Activated CD4-positive, alpha-beta T cell treated with anti-CD3 and anti-CD28 coated beads for 36 hours (primary cell): ENCODE results near the gene ALG1. TPM values are rescaled to one million over a fixed set of nuclear protein-coding genes. Genes with fewer than 3 reads are reported as not detected.
A peak's percentile ranks its signal among the peaks of the same experiment; 100 is the strongest.
"Not testable (repeated sequence)": the region's sequence is repeated elsewhere in the genome, so short reads cannot be mapped to it uniquely, and the experiment has no call there.

Experiments used
- ATAC-seq: fragments of 200-7000 bp; cut with Tn5 transposase; one replicate; pipeline ENCODE4 v1.10.0; 2021; ENCODE audit warnings: mild to moderate bottlenecking, moderate library complexity
- CTCF ChIA-PET: fragments of 350-600 bp; sonication (Branson Sonifier 250); formaldehyde crosslinking; loops from one replicate; lab custom pipeline; 2021; ENCODE audit warnings: antibody characterized with exemption; lab: Charles Lee
- POLR2A ChIA-PET: fragments of 350-600 bp; sonication (Branson Sonifier 250); formaldehyde crosslinking; loops from one replicate; lab custom pipeline; 2021; ENCODE audit warnings: antibody characterized with exemption, inconsistent platforms; lab: Charles Lee
- DNase-seq: peaks from one replicate; pipeline ENCODE4 v3.0.0-alpha.2; 2020
- H3K27ac Mint-ChIP-seq: one replicate; pipeline ENCODE4 v1.8.0; 2021; ENCODE audit warnings: mixed read lengths
- H3K27me3 Mint-ChIP-seq: one replicate; pipeline ENCODE4 v1.8.0; 2021; ENCODE audit warnings: mixed read lengths
- H3K36me3 Mint-ChIP-seq: one replicate; pipeline ENCODE4 v1.8.0; 2021; ENCODE audit warnings: low read depth, mixed read lengths
- H3K4me1 Mint-ChIP-seq: one replicate; pipeline ENCODE4 v1.8.0; 2021; ENCODE audit warnings: mixed read lengths
- H3K4me3 Mint-ChIP-seq: one replicate; pipeline ENCODE4 v1.8.0; 2021; ENCODE audit warnings: mild to moderate bottlenecking, moderate library complexity, mixed read lengths
- H3K9me3 Mint-ChIP-seq: one replicate; pipeline ENCODE4 v1.8.0; 2021; ENCODE audit warnings: low read depth, mixed read lengths
- intact Hi-C, 2 experiments: fragments of 100-400 bp; cut with DNase I in 1 of 2; cut with micrococcal nuclease in 1 of 2; formaldehyde crosslinking; loops; one replicate each; pipeline versions ENCODE4 v1.14.2 to v1.15.1; 2022 to 2024; cut with DNase I, micrococcal nuclease
- total RNA-seq, 2 experiments: library from RNA; stranded (reverse); gene quantifications; one replicate each; pipeline ENCODE4 v1.2.3, GENCODE V29; 2021

ALG1 gene
- total RNA-seq, 2 experiments from 2014 or later: 15.7 to 18.1 TPM

DNA sequence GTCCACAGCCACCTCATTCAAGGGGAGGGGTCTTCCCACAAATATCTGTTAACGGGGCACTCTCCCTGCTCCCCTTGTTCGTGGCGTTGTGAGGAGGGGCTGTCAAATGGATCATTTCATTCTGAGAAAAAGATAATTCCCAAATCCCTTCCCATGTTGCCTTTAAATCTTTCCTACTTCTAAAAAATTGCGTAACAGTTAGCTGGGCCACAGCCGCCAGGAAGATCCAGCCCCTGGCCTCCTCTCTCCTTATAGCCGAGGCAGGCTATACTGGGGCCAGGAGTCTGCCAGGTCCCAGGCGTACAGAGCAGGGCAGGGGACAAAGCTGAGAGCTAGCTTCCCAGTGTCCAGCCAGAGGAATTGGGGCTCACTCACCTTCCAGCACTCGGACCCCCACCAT is 6.3 kb upstream of the ALG1 start:
- H3K4me1 Mint-ChIP-seq: peaks cover under 1% of the 10 kb centered on the region
- no peak for ATAC-seq

GRCh38 chr16:5065813-5066212 is 5.8 kb upstream of the ALG1 start, which contains the start of gene C16orf89:
C16orf89 (minus strand) TSS chr16:5065956; CDS start chr16:5065908, 48 bp downstream.
- H3K27me3 Mint-ChIP-seq: no peaks in the 10 kb centered on the region
- DNase-seq: no peak
- ChIA-PET CTCF (interaction anchor here (1.2 kb wide), 1 partner anchor 9 kb away, joined by 4 read pairs; no protein-coding TSS in a partner anchor), POLR2A (no interaction called here)
- H3K9me3 Mint-ChIP-seq: no peaks in the 10 kb centered on the region
- H3K4me3 Mint-ChIP-seq: no peak within 1 kb of the TSS
- peaks cover 3% of the 10 kb centered on the region for H3K4me1 Mint-ChIP-seq
- H3K36me3 Mint-ChIP-seq: no peaks in the 10 kb centered on the region
- no peak for ATAC-seq
- H3K27ac Mint-ChIP-seq: no peak within 1 kb of the TSS
- intact Hi-C loops: no loop called here

More for the DNA sequence above, 6.3 kb upstream of the ALG1 start:
- H3K36me3 Mint-ChIP-seq: no peaks in the 10 kb centered on the region
- H3K9me3 Mint-ChIP-seq: no peaks in the 10 kb centered on the region
- DNase-seq: no peak
- CTCF ChIA-PET: interaction anchor here (1.0 kb wide), 1 partner anchor 9 kb away, joined by 3 read pairs; no protein-coding TSS in a partner anchor
- no peak overlapping the region for H3K27ac Mint-ChIP-seq
- POLR2A ChIA-PET: no interaction called here
- no peak overlapping the region for H3K4me3 Mint-ChIP-seq
- no peaks in the 10 kb centered on the region for H3K27me3 Mint-ChIP-seq
- intact Hi-C loops: no loop called here

GRCh38 chr16:5066511-5066910 is 5.1 kb upstream of the ALG1 start:
- Mint-ChIP-seq H3K9me3 (no peaks in the 10 kb centered on the region), H3K27me3 (no peaks in the 10 kb centered on the region), H3K36me3 (no peaks in the 10 kb centered on the region), H3K27ac (no peak overlapping the region), H3K4me1 (peaks cover 10% of the 10 kb centered on the region), H3K4me3 (no peak overlapping the region)
- CTCF ChIA-PET: interaction anchor here (1.2 kb wide), 1 partner anchor 10 kb away, joined by 4 read pairs; no protein-coding TSS in a partner anchor
- intact Hi-C loops: no loop called here
- POLR2A ChIA-PET: no interaction called here
- DNase-seq: no peak
- ATAC-seq: no peak

GRCh38 chr16:5069048-5069447 is 2.6 kb upstream of the ALG1 start:
- Mint-ChIP-seq H3K4me1 (peaks cover 21% of the 10 kb centered on the region), H3K27ac (no peak overlapping the region), H3K27me3 (no peaks in the 10 kb centered on the region), H3K36me3 (no peaks in the 10 kb centered on the region), H3K4me3 (no peak overlapping the region), H3K9me3 (no peaks in the 10 kb centered on the region)
- intact Hi-C loops: no loop called here
- DNase-seq (no peak), ATAC-seq (no peak)
- POLR2A ChIA-PET: no interaction called here
- CTCF ChIA-PET: interaction anchor here (1.3 kb wide), 1 partner anchor 100 kb away, joined by 3 read pairs; no protein-coding TSS in a partner anchor

- H3K36me3 Mint-ChIP-seq: peaks cover 7% of the 10 kb centered on the region
- intact Hi-C loops: loop anchor here (2.0 to 10.0 kb wide), 3 partner anchors 37 to 815 kb away; partner anchors contain the start of genes NAGPA (in 1 of the 2) and ROGDI (in 1 of the 2)
- H3K27ac Mint-ChIP-seq: no peak overlapping the region
- ATAC-seq (no peak), DNase-seq (no peak)
- no peak overlapping the region for H3K4me3 Mint-ChIP-seq
- peaks cover 21% of the 10 kb centered on the region for H3K4me1 Mint-ChIP-seq
- ChIA-PET POLR2A (no interaction called here), CTCF (interaction anchor here (1.3 kb wide), 1 partner anchor 99 kb away, joined by 3 read pairs; no protein-coding TSS in a partner anchor)
- no peaks in the 10 kb centered on the region for H3K27me3 Mint-ChIP-seq
- H3K9me3 Mint-ChIP-seq: no peaks in the 10 kb centered on the region
Measured at GRCh38 chr16:5069854-5070253, 1.8 kb upstream of the ALG1 start.

DNA sequence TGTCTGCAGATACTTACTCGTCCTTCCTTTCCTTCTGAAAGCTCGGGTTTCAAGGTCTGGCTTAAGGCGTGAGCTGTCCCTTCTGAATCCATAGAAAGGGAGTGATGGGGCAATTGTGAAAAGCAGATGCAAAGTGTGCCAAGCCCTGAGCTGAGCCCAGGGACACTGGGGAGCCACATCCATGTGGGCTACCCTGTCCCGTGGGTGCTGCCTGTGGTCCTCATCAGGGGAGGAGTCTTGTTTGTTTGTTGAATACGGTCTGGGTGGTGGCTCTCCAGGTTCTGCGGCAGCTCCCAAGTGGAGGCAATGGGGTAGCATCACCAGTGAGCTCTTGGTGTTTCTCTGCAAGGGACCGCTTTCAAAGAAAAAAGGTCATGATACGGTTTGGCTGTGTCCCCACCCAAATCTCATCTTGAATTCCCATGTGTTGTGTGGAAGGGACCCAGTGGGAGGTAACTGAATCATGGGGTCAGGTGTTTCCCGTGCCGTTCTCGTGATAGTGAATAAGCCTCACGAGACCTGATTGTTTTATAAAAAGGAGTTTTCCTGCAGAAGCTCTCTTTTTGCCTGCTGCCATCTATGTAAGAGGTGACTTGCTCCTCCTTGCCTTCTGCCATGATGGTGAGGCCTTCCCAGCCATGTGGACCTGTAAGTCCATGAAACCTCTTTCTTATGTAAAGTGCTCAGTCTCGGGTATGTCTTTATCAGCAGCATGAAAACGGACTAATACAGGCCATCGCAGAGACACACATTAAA is 1.0 kb upstream of the ALG1 start:
- Mint-ChIP-seq H3K4me1 (peaks cover 21% of the 10 kb centered on the region), H3K27ac (peak overlapping the region; percentile 90), H3K4me3 (peak overlapping the region; percentile 90), H3K36me3 (peaks cover 13% of the 10 kb centered on the region), H3K27me3 (no peaks in the 10 kb centered on the region), H3K9me3 (no peaks in the 10 kb centered on the region)
- DNase-seq (no peak), ATAC-seq (no peak)
- ChIA-PET CTCF (interaction anchor here (1.0 kb wide), 1 partner anchor 14 kb away, joined by 5 read pairs; no protein-coding TSS in a partner anchor), POLR2A (interaction anchor here (1.2 kb wide), 1 partner anchor 28 kb away, joined by 4 read pairs; no protein-coding TSS in a partner anchor)
- intact Hi-C loops: loop anchor here (1.0 to 10.0 kb wide), 5 partner anchors 27 to 816 kb away; partner anchors contain the start of genes NAGPA (in 2 of the 2), EEF2KMT (in 1 of the 2) and ROGDI (in 1 of the 2)

GRCh38 chr16:5071341-5071680 is 332 bp upstream of the ALG1 start:
- Mint-ChIP-seq H3K27me3 (no peaks in the 10 kb centered on the region), H3K4me1 (peaks cover 21% of the 10 kb centered on the region), H3K27ac (peak overlapping the region; percentile 90), H3K4me3 (peak overlapping the region; percentile 90), H3K9me3 (no peaks in the 10 kb centered on the region), H3K36me3 (peaks cover 16% of the 10 kb centered on the region)
- DNase-seq: no peak
- ChIA-PET POLR2A (interaction anchor here (1.2 kb wide), 1 partner anchor 27 kb away, joined by 4 read pairs; no protein-coding TSS in a partner anchor), CTCF (no interaction called here)
- ATAC-seq: no peak
- intact Hi-C loops: loop anchor here (1.0 to 10.0 kb wide), 5 partner anchors 26 to 817 kb away; partner anchors contain the start of genes NAGPA (in 2 of the 2), EEF2KMT (in 1 of the 2) and ROGDI (in 1 of the 2)

GRCh38 chr16:5072334-5073278 is 963 bp downstream of the ALG1 start:
- peak overlapping the region; percentile 90 for H3K4me3 Mint-ChIP-seq
- peak overlapping the region; percentile 90 for H3K27ac Mint-ChIP-seq
- CTCF ChIA-PET: interaction anchor here (1.2 kb wide), 1 partner anchor 12 kb away, joined by 3 read pairs; no protein-coding TSS in a partner anchor
- H3K9me3 Mint-ChIP-seq: no peaks in the 10 kb centered on the region
- POLR2A ChIA-PET: no interaction called here
- no peaks in the 10 kb centered on the region for H3K27me3 Mint-ChIP-seq
- peaks cover 16% of the 10 kb centered on the region for H3K36me3 Mint-ChIP-seq
- DNase-seq: no peak
- intact Hi-C loops: loop anchor here in 1 of 2 experiments (1.0 to 10.0 kb wide), 2 partner anchors 338 to 818 kb away; partner anchors contain the start of genes ANKS3 and DNAAF8
- no peak for ATAC-seq
- peaks cover 21% of the 10 kb centered on the region for H3K4me1 Mint-ChIP-seq

- Mint-ChIP-seq H3K27ac (peak overlapping the region; percentile 90), H3K36me3 (peaks cover 16% of the 10 kb centered on the region), H3K27me3 (no peaks in the 10 kb centered on the region), H3K9me3 (no peaks in the 10 kb centered on the region), H3K4me3 (peak overlapping the region; percentile 90), H3K4me1 (peaks cover 21% of the 10 kb centered on the region)
- CTCF ChIA-PET: interaction anchor here (1.2 kb wide), 1 partner anchor 12 kb away, joined by 3 read pairs; no protein-coding TSS in a partner anchor
- ATAC-seq: no peak
- POLR2A ChIA-PET: no interaction called here
- intact Hi-C loops: loop anchor here in 1 of 2 experiments (10.0 kb wide), 1 partner anchor 818 kb away; no protein-coding TSS in a partner anchor
- DNase-seq: no peak
Measured at GRCh38 chr16:5073279-5073629, 1.6 kb downstream of the ALG1 start.

- H3K27ac Mint-ChIP-seq, POLR2A ChIA-PET: not testable (repeated sequence)
- peaks cover 16% of the 10 kb centered on the region for H3K36me3 Mint-ChIP-seq
Measured at GRCh38 chr16:5073771-5074170, 2.1 kb downstream of the ALG1 start.

More at GRCh38 chr16:5073771-5074170, 2.1 kb downstream of the ALG1 start:
- not testable (repeated sequence) for H3K4me3 Mint-ChIP-seq, H3K9me3 Mint-ChIP-seq, DNase-seq, ATAC-seq, H3K27me3 Mint-ChIP-seq
- H3K4me1 Mint-ChIP-seq: peaks cover 21% of the 10 kb centered on the region
- intact Hi-C loops: loop anchor here in 1 of 2 experiments (10.0 kb wide), 1 partner anchor 819 kb away; no protein-coding TSS in a partner anchor
- CTCF ChIA-PET: interaction anchor here (1.3 kb wide), 1 partner anchor 18 kb away, joined by 5 read pairs; no protein-coding TSS in a partner anchor
